Motor neuron (in vitro differentiated cells): ENCODE results near the gene TYROBP. TPM values are rescaled to one million over a fixed set of nuclear protein-coding genes. Genes with fewer than 3 reads are reported as not detected.
"Not testable (repeated sequence)": the region's sequence is repeated elsewhere in the genome, so short reads cannot be mapped to it uniquely, and the experiment has no call there.

Experiments used
- ATAC-seq, 8 experiments: fragments of 200-7000 bp; cut with Tn5 transposase; replicated peaks in 6 of 8; 2 replicates each; pipeline ENCODE4 v1.8.0; 2021; ENCODE audit warnings: mild to moderate bottlenecking in 8 of 8, moderate library complexity in 8 of 8
- H3K27ac ChIP-seq, 2 donors: fragments of 250-450 bp; sonication (Bioruptor Pico); 2 replicates each; pipeline ENCODE4 v1.9.0; 2021; ENCODE audit warnings: antibody characterized with exemption in 2 of 2, mild to moderate bottlenecking in 2 of 2, moderate library complexity in 1 of 2
- H3K4me1 ChIP-seq, 2 donors: fragments of 250-450 bp; sonication (Bioruptor Pico); replicated peaks in 1 of 2; 2 replicates each; pipeline ENCODE4 v1.6.1; 2021; ENCODE audit warnings: antibody characterized with exemption in 2 of 2, mild to moderate bottlenecking in 2 of 2, moderate library complexity in 1 of 2
- H3K4me3 ChIP-seq, 5 donors: fragments of 250-450 bp; sonication (Bioruptor Pico); 2 replicates each; pipeline ENCODE4 v1.9.0; 2021; ENCODE audit warnings: antibody characterized with exemption in 5 of 5, mild to moderate bottlenecking in 5 of 5, moderate library complexity in 4 of 5
- WGBS, 10 experiments: fragments of 450-650 bp; shearing (Covaris generic); methylation state at CpG; one replicate each; pipeline ENCODE4 v1.0.0; 2022; 5-methylcytosine and 5-hydroxymethylcytosine counted together
- in situ Hi-C, 9 experiments: fragments of 400-800 bp; cut with MboI; loops; one replicate each; pipeline ENCODE4 v1.15.0; 2021; ENCODE audit warnings: low sequenced_read_pairs in 9 of 9, low pct_unique_long_range_greater_than_20kb in 2 of 9; ENCODE audit not compliant: unreplicated experiment in 9 of 9
- total RNA-seq, 8 experiments: library from RNA; unstranded; fragments of 300-600 nt; gene quantifications; 2 replicates each; pipeline versions ENCODE4 v1.2.3 to v1.2.4, GENCODE V29; 2022

The TYROBP gene
- total RNA-seq, 8 experiments from 2014 or later: 0.76 TPM; not detected in 7

- H3K4me1 ChIP-seq: peaks cover 1 to 12% of the 10 kb centered on the region in 2 donors
- 0 to 50% (median 20%) methylated on average over 1 to 5 of the region's 24 CpGs; no CpG with 5 or more reads in 5 of the 10 experiments for WGBS, 10 experiments
- no peak overlapping the region for H3K27ac ChIP-seq
- ATAC-seq: peak in 7 of 8 experiments; percentile 5 to 78 (median 64)
- peak overlapping the region in 1 of 5 donors; percentile 13 for H3K4me3 ChIP-seq
- in situ Hi-C loops: no loop called here
These were observed 4.4 kb downstream of the TYROBP start for GRCh38 chr19:35903550-35904179.

- Histone ChIP-seq H3K4me3 (peak overlapping the region in 1 of 5 donors; percentile 13), H3K4me1 (peaks cover 6 to 18% of the 10 kb centered on the region in 2 donors), H3K27ac (no peak overlapping the region)
- WGBS, 10 experiments: 53 to 100% (median 80%) methylated on average over 1 to 6 of the region's 10 CpGs; no CpG with 5 or more reads in 5 of the 10 experiments
- in situ Hi-C loops: no loop called here
- ATAC-seq: no peak
These were observed 5.1 kb downstream of the TYROBP start for GRCh38 chr19:35902870-35903475.

- no peak within 1 kb of the TSS for H3K27ac ChIP-seq
- H3K4me3 ChIP-seq: peak within 1 kb of the TSS in 1 of 5 donors; percentile 13
- in situ Hi-C loops: no loop called here
- WGBS, 10 experiments: 19 to 75% (median 53%) methylated on average over 1 to 4 of the region's 6 CpGs; no CpG with 5 or more reads in 4 of the 10 experiments
- peaks cover 6 to 15% of the 10 kb centered on the region in 2 donors for H3K4me1 ChIP-seq
- ATAC-seq: no peak
These were observed 6.0 kb downstream of the TYROBP start, which contains the start of gene HCST for GRCh38 chr19:35901854-35902661. TSS of gene HCST (plus strand) at chr19:35902529. CDS start at chr19:35902594, 65 bp downstream.

GRCh38 chr19:35901055-35901644, 6.9 kb downstream of the TYROBP start:
- in situ Hi-C loops: no loop called here
- WGBS, 10 experiments: 20 to 80% (median 60%) methylated on average over 1 of the region's 2 CpGs; no CpG with 5 or more reads in 7 of the 10 experiments
- peaks cover 6 to 15% of the 10 kb centered on the region in 2 donors for H3K4me1 ChIP-seq
- H3K27ac ChIP-seq: no peak overlapping the region
- no peak overlapping the region for H3K4me3 ChIP-seq
- ATAC-seq: no peak

- WGBS, 10 experiments: 0% methylated on average over 8 of the region's 43 CpGs; no CpG with 5 or more reads in 9 of the 10 experiments
- Histone ChIP-seq H3K27ac (peak overlapping the region; percentile 5 to 45), H3K4me3 (peak overlapping the region; percentile 36 to 63 (median 55)), H3K4me1 (peaks cover 6 to 15% of the 10 kb centered on the region in 2 donors)
- ATAC-seq: peak; percentile 66 to 82 (median 74)
- in situ Hi-C loops: no loop called here
These were observed 8.4 kb downstream of the TYROBP start for GRCh38 chr19:35899547-35900214.

- WGBS, 10 experiments: 26 to 33% methylated on average over 6 of the region's 17 CpGs; no CpG with 5 or more reads in 8 of the 10 experiments
- peak overlapping the region; percentile 36 to 63 (median 55) for H3K4me3 ChIP-seq
- peak in 1 of 8 experiments; percentile 2 for ATAC-seq
- no peak overlapping the region for H3K27ac ChIP-seq
- in situ Hi-C loops: no loop called here
- H3K4me1 ChIP-seq: peaks cover 6 to 15% of the 10 kb centered on the region in 2 donors
These were observed 9.6 kb downstream of the TYROBP start for GRCh38 chr19:35898499-35898809.

- H3K4me3 ChIP-seq: peak overlapping the region in 3 of 5 donors; percentile 36 to 55 (median 47)
- ATAC-seq: no peak
- H3K4me1 ChIP-seq: peaks cover 6 to 15% of the 10 kb centered on the region in 2 donors
- in situ Hi-C loops: no loop called here
- 60 to 100% (median 100%) methylated on average over 1 to 4 of the region's 13 CpGs; no CpG with 5 or more reads in 6 of the 10 experiments for WGBS, 10 experiments
- no peak overlapping the region for H3K27ac ChIP-seq
These were observed 10.2 kb downstream of the TYROBP start for GRCh38 chr19:35897706-35898451.

GRCh38 chr19:35896643-35897040, 11.5 kb downstream of the TYROBP start:
- H3K4me1 ChIP-seq: peaks cover 6 to 15% of the 10 kb centered on the region in 2 donors
- H3K4me3 ChIP-seq: no peak overlapping the region
- 73 to 92% methylated on average over 2 to 12 of the region's 13 CpGs; no CpG with 5 or more reads in 8 of the 10 experiments for WGBS, 10 experiments
- in situ Hi-C loops: no loop called here
- H3K27ac ChIP-seq: no peak overlapping the region
- ATAC-seq: no peak

GRCh38 chr19:35895911-35896642, 12.0 kb downstream of the TYROBP start:
- Histone ChIP-seq H3K27ac (no peak overlapping the region), H3K4me1 (peaks cover 6 to 12% of the 10 kb centered on the region in 2 donors), H3K4me3 (no peak overlapping the region)
- WGBS, 10 experiments: 40 to 97% (median 96%) methylated on average over 1 to 10 of the region's 21 CpGs; no CpG with 5 or more reads in 7 of the 10 experiments
- in situ Hi-C loops: no loop called here
- no peak for ATAC-seq

GRCh38 chr19:35894342-35894741, 13.8 kb downstream of the TYROBP start:
- Histone ChIP-seq H3K4me3 (no peak overlapping the region), H3K4me1 (peaks cover 6 to 10% of the 10 kb centered on the region in 2 donors), H3K27ac (no peak overlapping the region)
- no peak for ATAC-seq
- WGBS, 10 experiments: 100% methylated on average over 1 of the region's 2 CpGs; no CpG with 5 or more reads in 7 of the 10 experiments
- in situ Hi-C loops: no loop called here

- H3K27ac ChIP-seq, H3K4me1 ChIP-seq, H3K4me3 ChIP-seq, in situ Hi-C loops, ATAC-seq: not testable (repeated sequence)
- 80 to 100% (median 100%) methylated on average over 1 to 2 of the region's 3 CpGs; no CpG with 5 or more reads in 3 of the 10 experiments for WGBS, 10 experiments
These were observed 16.3 kb downstream of the TYROBP start for GRCh38 chr19:35891819-35892218.
